Measurements from ENCODE around the gene SF3A1. TPM values are rescaled to one million over a fixed set of nuclear protein-coding genes. Genes with fewer than 3 reads are reported as not detected.

Gene SF3A1
- total and polyA plus RNA-seq, 11 donors: 11.4 to 142 (median 77.4) TPM

DNA sequence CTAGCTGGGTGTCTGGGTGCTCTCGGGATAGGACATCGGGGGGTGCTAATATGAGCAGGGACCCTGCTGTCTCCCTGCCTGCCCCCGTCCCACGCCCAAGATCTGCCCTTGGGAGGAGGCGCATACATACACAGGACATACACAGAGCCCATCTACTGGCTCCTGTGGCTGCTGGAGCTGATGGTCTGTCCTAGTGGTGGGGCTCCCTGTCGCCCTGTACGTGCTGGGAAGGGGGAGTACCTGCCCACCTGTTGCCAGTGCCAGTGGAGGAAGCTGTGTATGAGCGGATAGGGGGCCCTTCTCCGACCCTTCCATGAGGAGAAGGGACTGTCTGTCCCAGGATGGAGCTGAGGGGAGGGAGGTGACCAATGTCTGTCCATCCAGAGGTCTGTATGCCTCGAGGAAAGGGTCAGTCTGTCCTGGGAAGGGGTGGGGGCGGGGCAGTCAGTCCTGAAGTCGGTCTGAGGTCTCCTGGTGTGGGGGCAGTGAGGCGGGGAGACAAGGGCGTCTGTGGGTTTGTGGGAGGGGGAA, 30.9 kb downstream of the SF3A1 start:
- DNase-seq: no peak
- Histone ChIP-seq H3K4me3 (peak overlapping the region; percentile 64 to 100 (median 94)), H3K4me1 (peaks cover 8 to 61% (median 47%) of the 10 kb centered on the region in 12 donors), H3K27me3 (no peaks in the 10 kb centered on the region), H3K9me3 (no peaks in the 10 kb centered on the region), H3K36me3 (peaks cover 0 to 14% (median 3%) of the 10 kb centered on the region in 9 donors), H3K27ac (peak overlapping the region; percentile 48 to 95 (median 88))
- intact Hi-C loops (cut with DNase I): loop anchor here in 9 of 10 donors (1.0 to 5.0 kb wide), 8 partner anchors 31 to 62 kb away; partner anchors contain the start of genes CASTOR1 (in 6 of the 9), RNF215 (in 2 of the 9), CCDC157 (in 1 of the 9) and SF3A1 (in 1 of the 9)
- no peak for TF ChIP-seq POLR2A (IDR thresholded peaks at IDR 0.05)
- TF ChIP-seq, protein P1, sequence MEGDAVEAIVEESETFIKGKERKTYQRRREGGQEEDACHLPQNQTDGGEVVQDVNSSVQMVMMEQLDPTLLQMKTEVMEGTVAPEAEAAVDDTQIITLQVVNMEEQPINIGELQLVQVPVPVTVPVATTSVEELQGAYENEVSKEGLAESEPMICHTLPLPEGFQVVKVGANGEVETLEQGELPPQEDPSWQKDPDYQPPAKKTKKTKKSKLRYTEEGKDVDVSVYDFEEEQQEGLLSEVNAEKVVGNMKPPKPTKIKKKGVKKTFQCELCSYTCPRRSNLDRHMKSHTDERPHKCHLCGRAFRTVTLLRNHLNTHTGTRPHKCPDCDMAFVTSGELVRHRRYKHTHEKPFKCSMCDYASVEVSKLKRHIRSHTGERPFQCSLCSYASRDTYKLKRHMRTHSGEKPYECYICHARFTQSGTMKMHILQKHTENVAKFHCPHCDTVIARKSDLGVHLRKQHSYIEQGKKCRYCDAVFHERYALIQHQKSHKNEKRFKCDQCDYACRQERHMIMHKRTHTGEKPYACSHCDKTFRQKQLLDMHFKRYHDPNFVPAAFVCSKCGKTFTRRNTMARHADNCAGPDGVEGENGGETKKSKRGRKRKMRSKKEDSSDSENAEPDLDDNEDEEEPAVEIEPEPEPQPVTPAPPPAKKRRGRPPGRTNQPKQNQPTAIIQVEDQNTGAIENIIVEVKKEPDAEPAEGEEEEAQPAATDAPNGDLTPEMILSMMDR (IDR thresholded peaks at IDR 0.05): no peak
- WGBS, 4 donors: 39 to 57% (median 45%) methylated on average over 13 to 14 of the region's 14 CpGs
- no peak for ATAC-seq

DNA sequence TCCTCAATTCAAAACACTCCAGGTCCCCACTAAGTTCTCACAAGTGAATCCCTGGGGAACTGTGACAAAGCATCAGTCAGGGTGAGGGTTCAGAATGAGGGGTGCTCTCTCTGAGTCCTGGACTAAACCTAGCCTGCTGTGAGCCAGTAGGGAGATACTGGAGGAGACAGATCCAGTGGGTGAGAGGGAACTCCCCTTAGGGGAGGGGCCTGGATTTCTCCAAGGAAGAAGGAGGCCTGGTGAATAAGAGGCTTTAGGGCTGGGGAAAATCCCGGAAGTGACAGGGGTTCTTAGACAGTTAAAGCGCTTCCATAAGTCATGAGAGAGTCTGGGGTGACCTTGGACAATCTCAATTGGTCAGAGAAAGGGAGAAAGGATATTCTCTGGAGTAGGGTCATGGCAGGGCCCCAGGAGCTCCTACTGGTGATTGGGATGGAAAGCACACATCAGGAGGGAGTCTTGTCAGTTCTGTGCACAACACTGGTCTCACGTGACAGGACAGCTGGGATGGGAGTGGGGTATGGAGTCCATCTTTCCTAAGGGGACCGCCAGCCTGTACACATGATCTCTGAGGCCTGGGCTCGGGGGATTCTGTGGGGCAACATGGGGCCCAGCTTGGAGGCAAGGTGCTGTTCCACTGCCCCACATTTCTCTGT, 31.5 kb downstream of the SF3A1 start:
- peaks cover 8 to 67% (median 53%) of the 10 kb centered on the region in 12 donors for H3K4me1 ChIP-seq
- intact Hi-C loops (cut with DNase I): loop anchor here in 5 of 10 donors (2.0 to 5.0 kb wide), 4 partner anchors 33 to 62 kb away; partner anchors contain the start of genes CASTOR1 (in 3 of the 5) and RNF215 (in 1 of the 5)
- ATAC-seq: peak in 2 of 4 donors; percentile 35 to 45
- WGBS, 4 donors: 53 to 69% (median 59%) methylated on average over 5 of the region's 5 CpGs
- H3K36me3 ChIP-seq: peaks cover 0 to 14% (median 0%) of the 10 kb centered on the region in 9 donors
- H3K4me3 ChIP-seq: peak overlapping the region; percentile 64 to 100 (median 94)
- peak in 1 of 2 donors; percentile 25 for TF ChIP-seq POLR2A (IDR thresholded peaks at IDR 0.05)
- TF ChIP-seq, protein P1 (IDR thresholded peaks at IDR 0.05): no peak
- DNase-seq: peak in 3 of 5 donors; percentile 55 to 56 (median 55)
- H3K27me3 ChIP-seq: no peaks in the 10 kb centered on the region
- H3K27ac ChIP-seq: peak overlapping the region; percentile 48 to 95 (median 88)
- no peaks in the 10 kb centered on the region for H3K9me3 ChIP-seq

DNA sequence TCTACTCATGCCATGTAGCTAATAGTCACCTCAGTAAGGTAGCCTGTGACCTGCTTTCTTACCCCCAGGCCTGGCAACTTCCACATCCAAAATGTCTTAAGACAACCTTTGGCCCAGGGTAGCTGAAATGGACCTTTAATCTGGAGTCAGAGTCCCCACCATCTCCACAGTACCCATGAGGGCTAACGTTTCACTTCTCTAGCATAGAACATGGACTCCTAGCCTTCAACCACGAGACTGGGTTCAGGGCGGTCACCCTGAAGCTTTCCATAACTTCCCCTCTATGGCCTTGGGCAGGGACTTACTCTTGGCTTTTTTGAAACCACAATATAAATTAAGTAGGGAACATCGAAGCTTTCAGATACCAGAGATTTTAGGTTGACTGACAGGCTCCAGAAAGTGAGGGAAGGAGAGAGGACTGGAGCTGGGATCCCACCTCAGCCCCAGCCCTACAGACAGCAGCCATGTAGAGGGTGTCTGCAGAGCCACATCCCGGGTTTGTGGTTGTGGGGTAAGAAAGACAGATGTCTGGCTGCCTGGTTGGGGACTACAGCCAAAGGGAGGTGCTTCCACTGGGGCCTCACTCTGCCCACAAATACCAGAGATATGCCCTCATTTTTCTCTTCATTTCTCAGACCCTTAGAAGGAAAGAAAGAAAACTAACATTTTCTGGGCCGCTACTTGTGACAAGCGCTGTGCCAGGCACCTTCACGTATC, 32.5 kb downstream of the SF3A1 start:
- Histone ChIP-seq H3K4me3 (peak overlapping the region in 7 of 12 donors; percentile 64 to 100 (median 95)), H3K27ac (peak overlapping the region in 8 of 12 donors; percentile 77 to 95 (median 88)), H3K9me3 (no peaks in the 10 kb centered on the region), H3K4me1 (peaks cover 11 to 77% (median 63%) of the 10 kb centered on the region in 12 donors), H3K36me3 (peaks cover 0 to 22% (median 0%) of the 10 kb centered on the region in 9 donors), H3K27me3 (no peaks in the 10 kb centered on the region)
- DNase-seq (no peak), ATAC-seq (no peak)
- 69 to 76% (median 74%) methylated on average over 8 of the region's 8 CpGs for WGBS, 4 donors
- intact Hi-C loops (cut with DNase I): loop anchor here in 3 of 10 donors (2.0 to 5.0 kb wide), 3 partner anchors 33 to 1017 kb away; partner anchors contain the start of genes CASTOR1 (in 1 of the 3) and GAS2L1 (in 1 of the 3)
- TF ChIP-seq POLR2A (IDR thresholded peaks at IDR 0.05): no peak
- TF ChIP-seq, protein P1 (IDR thresholded peaks at IDR 0.05): no peak

Data from heart left ventricle (tissue), 16 donors.